ENCODE data around the gene WNK2. TPM values are rescaled to one million over a fixed set of nuclear protein-coding genes. Genes with fewer than 3 reads are reported as not detected.

WNK2 gene
- total RNA-seq, 2 donors from 2014 or later, result not detected

- ATAC-seq (no peak), DNase-seq (ENCODE audit: low spot score) (no peak)
- Mint-ChIP-seq H3K9me3 (no peaks in the 10 kb centered on the region), H3K27me3 (peaks cover 0 to 13% of the 10 kb centered on the region in 2 donors), H3K4me3 (no peak overlapping the region), H3K27ac (no peak overlapping the region), H3K4me1 (ENCODE audit: low read depth in 2 of 2) (no peaks in the 10 kb centered on the region), H3K36me3 (no peaks in the 10 kb centered on the region)
These were observed 70.1 kb downstream of the WNK2 start for GRCh38 chr9:93254061-93254481.

- H3K36me3 Mint-ChIP-seq, result no peaks in the 10 kb centered on the region
- no peaks in the 10 kb centered on the region for H3K9me3 Mint-ChIP-seq
- H3K27me3 Mint-ChIP-seq, result peaks cover 0 to 13% of the 10 kb centered on the region in 2 donors
- no peak overlapping the region for H3K4me3 Mint-ChIP-seq
- DNase-seq (ENCODE audit: low spot score) (no peak), ATAC-seq (no peak)
- H3K4me1 Mint-ChIP-seq (ENCODE audit: low read depth in 2 of 2), result no peaks in the 10 kb centered on the region
- H3K27ac Mint-ChIP-seq, result no peak overlapping the region
These were observed 71.0 kb downstream of the WNK2 start for GRCh38 chr9:93254806-93255493.

GRCh38 chr9:93255494-93255867 lies 71.5 kb downstream of the WNK2 start:
- H3K4me1 Mint-ChIP-seq (ENCODE audit: low read depth in 2 of 2), result no peaks in the 10 kb centered on the region
- no peak overlapping the region for H3K4me3 Mint-ChIP-seq
- DNase-seq (ENCODE audit: low spot score) (no peak), ATAC-seq (no peak)
- peaks cover 0 to 13% of the 10 kb centered on the region in 2 donors for H3K27me3 Mint-ChIP-seq
- H3K36me3 Mint-ChIP-seq, result no peaks in the 10 kb centered on the region
- no peaks in the 10 kb centered on the region for H3K9me3 Mint-ChIP-seq
- H3K27ac Mint-ChIP-seq, result no peak overlapping the region

- Mint-ChIP-seq H3K4me1 (ENCODE audit: low read depth in 2 of 2) (no peaks in the 10 kb centered on the region), H3K27me3 (peaks cover 0 to 13% of the 10 kb centered on the region in 2 donors), H3K36me3 (no peaks in the 10 kb centered on the region), H3K9me3 (no peaks in the 10 kb centered on the region), H3K4me3 (no peak overlapping the region), H3K27ac (no peak overlapping the region)
- ATAC-seq (no peak), DNase-seq (ENCODE audit: low spot score) (no peak)
These were observed 72.3 kb downstream of the WNK2 start for GRCh38 chr9:93255994-93256877.

- no peak overlapping the region for H3K4me3 Mint-ChIP-seq
- no peaks in the 10 kb centered on the region for H3K9me3 Mint-ChIP-seq
These were observed 73.2 kb downstream of the WNK2 start for GRCh38 chr9:93256878-93257807.

GRCh38 chr9:93257808-93258331 lies 73.9 kb downstream of the WNK2 start:
- ATAC-seq (no peak), DNase-seq (ENCODE audit: low spot score) (no peak)
- no peak overlapping the region for H3K27ac Mint-ChIP-seq
- H3K9me3 Mint-ChIP-seq, result no peaks in the 10 kb centered on the region
- H3K4me1 Mint-ChIP-seq (ENCODE audit: low read depth in 2 of 2), result no peaks in the 10 kb centered on the region
- H3K36me3 Mint-ChIP-seq, result no peaks in the 10 kb centered on the region
- H3K4me3 Mint-ChIP-seq, result no peak overlapping the region
- peaks cover 0 to 13% of the 10 kb centered on the region in 2 donors for H3K27me3 Mint-ChIP-seq

More at GRCh38 chr9:93256878-93257807, 73.2 kb downstream of the WNK2 start:
- DNase-seq (ENCODE audit: low spot score) (no peak), ATAC-seq (no peak)
- Mint-ChIP-seq H3K4me1 (ENCODE audit: low read depth in 2 of 2) (no peaks in the 10 kb centered on the region), H3K27ac (no peak overlapping the region), H3K36me3 (no peaks in the 10 kb centered on the region), H3K27me3 (peaks cover 0 to 13% of the 10 kb centered on the region in 2 donors)

GRCh38 chr9:93258419-93258817 lies 74.5 kb downstream of the WNK2 start:
- DNase-seq (ENCODE audit: low spot score), result no peak
- ATAC-seq, result no peak
- Mint-ChIP-seq H3K27me3 (peaks cover 0 to 12% of the 10 kb centered on the region in 2 donors), H3K27ac (no peak overlapping the region), H3K36me3 (no peaks in the 10 kb centered on the region), H3K4me1 (ENCODE audit: low read depth in 2 of 2) (no peaks in the 10 kb centered on the region), H3K4me3 (no peak overlapping the region), H3K9me3 (no peaks in the 10 kb centered on the region)

GRCh38 chr9:93258818-93259489 lies 75.0 kb downstream of the WNK2 start:
- Mint-ChIP-seq H3K9me3 (no peaks in the 10 kb centered on the region), H3K4me1 (ENCODE audit: low read depth in 2 of 2) (no peaks in the 10 kb centered on the region), H3K4me3 (no peak overlapping the region), H3K27ac (no peak overlapping the region), H3K36me3 (no peaks in the 10 kb centered on the region), H3K27me3 (peaks cover 0 to 10% of the 10 kb centered on the region in 2 donors)
- ATAC-seq, result no peak
- no peak for DNase-seq (ENCODE audit: low spot score)

- no peaks in the 10 kb centered on the region for H3K36me3 Mint-ChIP-seq
- H3K4me1 Mint-ChIP-seq (ENCODE audit: low read depth in 2 of 2), result no peaks in the 10 kb centered on the region
- no peak for ATAC-seq
- H3K4me3 Mint-ChIP-seq, result no peak overlapping the region
- no peak for DNase-seq (ENCODE audit: low spot score)
- no peaks in the 10 kb centered on the region for H3K9me3 Mint-ChIP-seq
- H3K27ac Mint-ChIP-seq, result no peak overlapping the region
- H3K27me3 Mint-ChIP-seq, result peaks cover 0 to 10% of the 10 kb centered on the region in 2 donors
These were observed 75.7 kb downstream of the WNK2 start for GRCh38 chr9:93259490-93260262.

- no peak overlapping the region for H3K27ac Mint-ChIP-seq
- peaks cover 0 to 9% of the 10 kb centered on the region in 2 donors for H3K27me3 Mint-ChIP-seq
- H3K4me1 Mint-ChIP-seq (ENCODE audit: low read depth in 2 of 2), result no peaks in the 10 kb centered on the region
- H3K9me3 Mint-ChIP-seq, result no peaks in the 10 kb centered on the region
- H3K4me3 Mint-ChIP-seq, result no peak overlapping the region
- H3K36me3 Mint-ChIP-seq, result no peaks in the 10 kb centered on the region
- ATAC-seq (no peak), DNase-seq (ENCODE audit: low spot score) (no peak)
These were observed 76.5 kb downstream of the WNK2 start for GRCh38 chr9:93260263-93261066.

- no peak overlapping the region for H3K4me3 Mint-ChIP-seq
- no peaks in the 10 kb centered on the region for H3K9me3 Mint-ChIP-seq
- peaks cover 0 to 5% of the 10 kb centered on the region in 2 donors for H3K27me3 Mint-ChIP-seq
- H3K4me1 Mint-ChIP-seq (ENCODE audit: low read depth in 2 of 2), result no peaks in the 10 kb centered on the region
- ATAC-seq (no peak), DNase-seq (ENCODE audit: low spot score) (no peak)
- no peaks in the 10 kb centered on the region for H3K36me3 Mint-ChIP-seq
- no peak overlapping the region for H3K27ac Mint-ChIP-seq
These were observed 77.3 kb downstream of the WNK2 start for GRCh38 chr9:93261281-93261680.
